Muscle layer of duodenum (tissue), 2 donors: ENCODE measurements around the gene NKTR.
"Not testable (repeated sequence)": the region's sequence is repeated elsewhere in the genome, so short reads cannot be mapped to it uniquely, and the experiment has no call there.

Experiments used
- H3K27ac ChIP-seq: one replicate; pipeline ENCODE4 v1.7.0; 2013; ENCODE audit warnings: mild to moderate bottlenecking, low read length
- H3K27me3 ChIP-seq: one replicate; pipeline ENCODE4 v1.7.0; 2013; ENCODE audit warnings: low read depth, mild to moderate bottlenecking, control low read depth, low read length
- H3K36me3 ChIP-seq, 2 donors: one replicate each; pipeline ENCODE4 v1.7.0; 2013; ENCODE audit warnings: low read length in 2 of 2, control low read depth in 1 of 2, mild to moderate bottlenecking in 1 of 2; ENCODE audit not compliant: insufficient read depth in 2 of 2, control insufficient read depth in 1 of 2
- H3K4me1 ChIP-seq, 2 donors: one replicate each; pipeline ENCODE4 v1.7.0; 2013; ENCODE audit warnings: low read length in 2 of 2, mild to moderate bottlenecking in 2 of 2, control low read depth in 1 of 2, moderate library complexity in 1 of 2; ENCODE audit not compliant: insufficient read depth in 2 of 2, control insufficient read depth in 1 of 2
- H3K4me3 ChIP-seq, 2 donors: one replicate each; pipeline ENCODE4 v1.7.0; 2013; ENCODE audit warnings: low read length in 2 of 2, low read depth in 1 of 2, mild to moderate bottlenecking in 1 of 2
- H3K9me3 ChIP-seq, 2 donors: one replicate each; pipeline ENCODE4 v1.7.0; 2013; ENCODE audit warnings: low read length in 2 of 2, control low read depth in 1 of 2, mild to moderate bottlenecking in 1 of 2; ENCODE audit not compliant: control insufficient read depth in 1 of 2
- donor health status: healthy.

The NKTR gene

GRCh38 chr3:42579346-42579745 lies 21.1 kb upstream of the NKTR start:
- H3K4me1 ChIP-seq = peaks cover 4 to 20% of the 10 kb centered on the region in 2 donors

GRCh38 chr3:42581400-42581708 lies 19.1 kb upstream of the NKTR start:
- H3K4me3 ChIP-seq = peak overlapping the region; percentile 84 to 97
- peak overlapping the region; percentile 77 for H3K27ac ChIP-seq
- H3K36me3 ChIP-seq = peaks cover 0 to 4% of the 10 kb centered on the region in 2 donors
- no peaks in the 10 kb centered on the region for H3K27me3 ChIP-seq
- no peaks in the 10 kb centered on the region for H3K9me3 ChIP-seq
- peaks cover 4 to 20% of the 10 kb centered on the region in 2 donors for H3K4me1 ChIP-seq

More at GRCh38 chr3:42579346-42579745, 21.1 kb upstream of the NKTR start:
- H3K4me3 ChIP-seq, H3K27ac ChIP-seq, H3K9me3 ChIP-seq, H3K27me3 ChIP-seq: not testable (repeated sequence)
- H3K36me3 ChIP-seq = peaks cover 0 to 15% of the 10 kb centered on the region in 2 donors

- H3K27me3 ChIP-seq = no peaks in the 10 kb centered on the region
- peak within 1 kb of the TSS; percentile 77 for H3K27ac ChIP-seq
- H3K4me1 ChIP-seq = peaks cover 4 to 20% of the 10 kb centered on the region in 2 donors
- H3K4me3 ChIP-seq = peak within 1 kb of the TSS; percentile 84 to 97
- peaks cover 0 to 4% of the 10 kb centered on the region in 2 donors for H3K36me3 ChIP-seq
- no peaks in the 10 kb centered on the region for H3K9me3 ChIP-seq
Measured at GRCh38 chr3:42581709-42582473, 18.6 kb upstream of the NKTR start, which contains the start of gene SEC22C. Gene SEC22C, minus strand, starts transcription at chr3:42581967. Its CDS starts 12,921 bp downstream, at chr3:42569046.

GRCh38 chr3:42582474-42583070 lies 17.9 kb upstream of the NKTR start:
- H3K9me3 ChIP-seq = no peaks in the 10 kb centered on the region
- peaks cover 4 to 20% of the 10 kb centered on the region in 2 donors for H3K4me1 ChIP-seq
- peaks cover 0 to 4% of the 10 kb centered on the region in 2 donors for H3K36me3 ChIP-seq
- no peak overlapping the region for H3K27ac ChIP-seq
- H3K4me3 ChIP-seq = peak overlapping the region; percentile 84 to 97
- H3K27me3 ChIP-seq = no peaks in the 10 kb centered on the region

- Histone ChIP-seq H3K9me3 (no peaks in the 10 kb centered on the region), H3K27ac (no peak overlapping the region), H3K36me3 (no peaks in the 10 kb centered on the region), H3K4me1 (peaks cover 0 to 12% of the 10 kb centered on the region in 2 donors), H3K4me3 (no peak overlapping the region), H3K27me3 (no peaks in the 10 kb centered on the region)
Measured at GRCh38 chr3:42588625-42589024, 11.9 kb upstream of the NKTR start.

- no peaks in the 10 kb centered on the region for H3K27me3 ChIP-seq
- peaks cover 0 to 12% of the 10 kb centered on the region in 2 donors for H3K4me1 ChIP-seq
- H3K4me3 ChIP-seq = peak overlapping the region; percentile 74 to 78
- peaks cover 0 to 3% of the 10 kb centered on the region in 2 donors for H3K36me3 ChIP-seq
- H3K9me3 ChIP-seq = no peaks in the 10 kb centered on the region
- H3K27ac ChIP-seq = peak overlapping the region; percentile 40
Measured at GRCh38 chr3:42589382-42590109, 10.9 kb upstream of the NKTR start.

- H3K4me3 ChIP-seq = peak overlapping the region; percentile 57 to 78
- H3K27ac ChIP-seq = peak overlapping the region; percentile 51
- H3K4me1 ChIP-seq = peaks cover 0 to 12% of the 10 kb centered on the region in 2 donors
- H3K27me3 ChIP-seq = no peaks in the 10 kb centered on the region
- peaks cover 4 to 6% of the 10 kb centered on the region in 2 donors for H3K36me3 ChIP-seq
- H3K9me3 ChIP-seq = no peaks in the 10 kb centered on the region
Measured at GRCh38 chr3:42590989-42591756, 9.3 kb upstream of the NKTR start.

- Histone ChIP-seq H3K36me3 (peaks cover 4 to 6% of the 10 kb centered on the region in 2 donors), H3K9me3 (no peaks in the 10 kb centered on the region), H3K4me1 (peaks cover 0 to 12% of the 10 kb centered on the region in 2 donors), H3K27ac (no peak overlapping the region), H3K27me3 (no peaks in the 10 kb centered on the region), H3K4me3 (peak overlapping the region; percentile 57 to 78)
Measured at GRCh38 chr3:42591811-42592210, 8.7 kb upstream of the NKTR start.

GRCh38 chr3:42593635-42594034 lies 6.9 kb upstream of the NKTR start:
- H3K9me3 ChIP-seq = no peaks in the 10 kb centered on the region
- peaks cover 0 to 12% of the 10 kb centered on the region in 2 donors for H3K4me1 ChIP-seq
- no peak overlapping the region for H3K4me3 ChIP-seq
- H3K36me3 ChIP-seq = peaks cover 4 to 6% of the 10 kb centered on the region in 2 donors
- no peaks in the 10 kb centered on the region for H3K27me3 ChIP-seq
- H3K27ac ChIP-seq = no peak overlapping the region

GRCh38 chr3:42595682-42596081 lies 4.8 kb upstream of the NKTR start:
- Histone ChIP-seq H3K4me1 (peaks cover 0 to 13% of the 10 kb centered on the region in 2 donors), H3K9me3 (no peaks in the 10 kb centered on the region), H3K27ac (no peak overlapping the region), H3K27me3 (no peaks in the 10 kb centered on the region), H3K36me3 (peaks cover 4 to 6% of the 10 kb centered on the region in 2 donors), H3K4me3 (no peak overlapping the region)
